ENCODE data around the gene CEL.

Gene CEL

GRCh38 chr9:133104718-133105460, 43.1 kb downstream of the CEL start:
- TF ChIP-seq EP300 (IDR thresholded peaks at IDR 0.05; ENCODE audit: borderline replicate concordance) (no peak), REST (IDR thresholded peaks at IDR 0.05; ENCODE audit: low read depth) (no peak), EGR1 (IDR thresholded peaks at IDR 0.05) (no peak)

GRCh38 chr9:133105461-133105770, 43.6 kb downstream of the CEL start:
- TF ChIP-seq MAX (IDR thresholded peaks at IDR 0.05) = no peak
- no peak for TF ChIP-seq RAD21 (IDR thresholded peaks at IDR 0.05; ENCODE audit: low read depth)
- TF ChIP-seq CREB1 (IDR thresholded peaks at IDR 0.05; ENCODE audit: low read depth) = no peak
- TF ChIP-seq CEBPB (IDR thresholded peaks at IDR 0.05) = no peak
- TF ChIP-seq YY1 (IDR thresholded peaks at IDR 0.05; ENCODE audit: low read depth) = no peak
- TF ChIP-seq FOXM1 (IDR thresholded peaks at IDR 0.05; ENCODE audit: borderline replicate concordance, low read depth) = no peak
- TF ChIP-seq EGR1 (IDR thresholded peaks at IDR 0.05) = no peak
- no peak for TF ChIP-seq TCF12 (IDR thresholded peaks at IDR 0.05; ENCODE audit: low read depth)
- no peak for TF ChIP-seq TEAD4 (IDR thresholded peaks at IDR 0.05)
- TF ChIP-seq USF1 (IDR thresholded peaks at IDR 0.05) = no peak
- TF ChIP-seq TAF1 (IDR thresholded peaks at IDR 0.05; ENCODE audit: low read depth) = no peak
- TF ChIP-seq NFIC (IDR thresholded peaks at IDR 0.05) = no peak
- no peak for TF ChIP-seq ZBTB7A (IDR thresholded peaks at IDR 0.05; ENCODE audit: low read depth)
- no peak for TF ChIP-seq REST (IDR thresholded peaks at IDR 0.05; ENCODE audit: low read depth)
- no peak for TF ChIP-seq EP300 (IDR thresholded peaks at IDR 0.05; ENCODE audit: borderline replicate concordance)

GRCh38 chr9:133106511-133107244, 44.9 kb downstream of the CEL start:
- TF ChIP-seq YY1 (IDR thresholded peaks at IDR 0.05; ENCODE audit: low read depth) (no peak), EP300 (IDR thresholded peaks at IDR 0.05; ENCODE audit: borderline replicate concordance) (no peak), NFIC (IDR thresholded peaks at IDR 0.05) (no peak), ZBTB7A (IDR thresholded peaks at IDR 0.05; ENCODE audit: low read depth) (no peak), CREB1 (IDR thresholded peaks at IDR 0.05; ENCODE audit: low read depth) (no peak), TEAD4 (IDR thresholded peaks at IDR 0.05) (no peak), MAX (IDR thresholded peaks at IDR 0.05) (no peak), CEBPB (IDR thresholded peaks at IDR 0.05) (no peak), USF1 (IDR thresholded peaks at IDR 0.05) (no peak), REST (IDR thresholded peaks at IDR 0.05; ENCODE audit: low read depth) (no peak), EGR1 (IDR thresholded peaks at IDR 0.05) (no peak), TCF12 (IDR thresholded peaks at IDR 0.05; ENCODE audit: low read depth) (no peak)

GRCh38 chr9:133107245-133107722, 45.5 kb downstream of the CEL start:
- TF ChIP-seq TCF12 (IDR thresholded peaks at IDR 0.05; ENCODE audit: low read depth) = no peak
- no peak for TF ChIP-seq TAF1 (IDR thresholded peaks at IDR 0.05; ENCODE audit: low read depth)
- TF ChIP-seq FOXM1 (IDR thresholded peaks at IDR 0.05; ENCODE audit: borderline replicate concordance, low read depth) = no peak
- TF ChIP-seq REST (IDR thresholded peaks at IDR 0.05; ENCODE audit: low read depth) = no peak
- no peak for TF ChIP-seq MAX (IDR thresholded peaks at IDR 0.05)
- TF ChIP-seq ZBTB7A (IDR thresholded peaks at IDR 0.05; ENCODE audit: low read depth) = no peak
- TF ChIP-seq NFIC (IDR thresholded peaks at IDR 0.05) = no peak
- no peak for TF ChIP-seq YY1 (IDR thresholded peaks at IDR 0.05; ENCODE audit: low read depth)
- no peak for TF ChIP-seq RAD21 (IDR thresholded peaks at IDR 0.05; ENCODE audit: low read depth)
- TF ChIP-seq EGR1 (IDR thresholded peaks at IDR 0.05) = no peak
- TF ChIP-seq USF1 (IDR thresholded peaks at IDR 0.05) = no peak
- TF ChIP-seq CEBPB (IDR thresholded peaks at IDR 0.05) = no peak
- TF ChIP-seq EP300 (IDR thresholded peaks at IDR 0.05; ENCODE audit: borderline replicate concordance) = no peak
